ENCODE results near the gene SLC35E4. TPM values are rescaled to one million over a fixed set of nuclear protein-coding genes. Genes with fewer than 3 reads are reported as not detected.

Gene SLC35E4
- total RNA-seq, 4 donors from 2014 or later = 4.2 to 14.1 (median 9.7) TPM

GRCh38 chr22:30652852-30653251 is 17.3 kb downstream of the SLC35E4 start:
- TF ChIP-seq POLR2AphosphoS5 (IDR thresholded peaks at IDR 0.05) (no peak), EP300 (IDR thresholded peaks at IDR 0.05) (no peak), POLR2A (IDR thresholded peaks at IDR 0.05; ENCODE audit: low read depth) (no peak), CTCF (IDR thresholded peaks at IDR 0.05) (no peak)
- Histone ChIP-seq H3K36me3 (peaks cover 0 to 6% (median 3%) of the 10 kb centered on the region in 4 donors), H3K27ac (replicated peaks in 1 of 4) (no peak overlapping the region), H3K4me1 (peaks cover 6 to 21% (median 14%) of the 10 kb centered on the region in 4 donors), H3K9me3 (no peaks in the 10 kb centered on the region), H3K27me3 (no peaks in the 10 kb centered on the region), H3K4me3 (no peak overlapping the region)
- WGBS = 83% methylated on average over 2 of the region's 2 CpGs
- intact Hi-C loops (cut with DNase I) = no loop called here
- DNase-seq (ENCODE audit: extremely low spot score) = no peak

GRCh38 chr22:30654361-30654760 is 18.8 kb downstream of the SLC35E4 start:
- no peak for DNase-seq (ENCODE audit: extremely low spot score)
- no peak for TF ChIP-seq EP300 (IDR thresholded peaks at IDR 0.05)
- TF ChIP-seq POLR2A (IDR thresholded peaks at IDR 0.05; ENCODE audit: low read depth) = no peak
- TF ChIP-seq CTCF (IDR thresholded peaks at IDR 0.05) = no peak
- no peak for TF ChIP-seq POLR2AphosphoS5 (IDR thresholded peaks at IDR 0.05)
- Histone ChIP-seq H3K9me3 (no peaks in the 10 kb centered on the region), H3K4me1 (peaks cover 6 to 15% (median 12%) of the 10 kb centered on the region in 4 donors), H3K4me3 (no peak overlapping the region), H3K27ac (replicated peaks in 1 of 4) (no peak overlapping the region), H3K36me3 (peaks cover 0 to 5% (median 2%) of the 10 kb centered on the region in 4 donors), H3K27me3 (no peaks in the 10 kb centered on the region)
- 95% methylated on average over 14 of the region's 14 CpGs for WGBS
- intact Hi-C loops (cut with DNase I) = no loop called here

- WGBS = 77% methylated on average over 3 of the region's 3 CpGs
- no peaks in the 10 kb centered on the region for H3K9me3 ChIP-seq
- H3K27ac ChIP-seq (replicated peaks in 1 of 4) = no peak overlapping the region
- intact Hi-C loops (cut with DNase I) = no loop called here
- H3K4me3 ChIP-seq = no peak overlapping the region
- no peak for DNase-seq (ENCODE audit: extremely low spot score)
- peaks cover 0 to 5% (median 3%) of the 10 kb centered on the region in 4 donors for H3K4me1 ChIP-seq
- no peaks in the 10 kb centered on the region for H3K27me3 ChIP-seq
- H3K36me3 ChIP-seq = peaks cover 0 to 9% (median 2%) of the 10 kb centered on the region in 4 donors
- TF ChIP-seq POLR2AphosphoS5 (IDR thresholded peaks at IDR 0.05) (no peak), EP300 (IDR thresholded peaks at IDR 0.05) (no peak), CTCF (IDR thresholded peaks at IDR 0.05) (no peak), POLR2A (IDR thresholded peaks at IDR 0.05; ENCODE audit: low read depth) (no peak)
These were observed 20.0 kb downstream of the SLC35E4 start for GRCh38 chr22:30655532-30655931.

GRCh38 chr22:30662040-30662439 is 26.5 kb downstream of the SLC35E4 start:
- no peak for TF ChIP-seq POLR2A (IDR thresholded peaks at IDR 0.05; ENCODE audit: low read depth)
- TF ChIP-seq POLR2AphosphoS5 (IDR thresholded peaks at IDR 0.05) = no peak
- TF ChIP-seq EP300 (IDR thresholded peaks at IDR 0.05) = no peak
- TF ChIP-seq CTCF (IDR thresholded peaks at IDR 0.05) = no peak
- Histone ChIP-seq H3K9me3 (no peaks in the 10 kb centered on the region), H3K4me3 (no peak overlapping the region), H3K27me3 (no peaks in the 10 kb centered on the region), H3K4me1 (peaks cover 6 to 16% (median 14%) of the 10 kb centered on the region in 4 donors), H3K27ac (replicated peaks in 1 of 4) (no peak overlapping the region), H3K36me3 (peaks cover 0 to 44% (median 21%) of the 10 kb centered on the region in 4 donors)
- no peak for DNase-seq (ENCODE audit: extremely low spot score)
- 89% methylated on average over 4 of the region's 4 CpGs for WGBS
- intact Hi-C loops (cut with DNase I) = no loop called here

- Histone ChIP-seq H3K27me3 (no peaks in the 10 kb centered on the region), H3K36me3 (peaks cover 0 to 42% (median 21%) of the 10 kb centered on the region in 4 donors), H3K4me3 (no peak overlapping the region), H3K9me3 (no peaks in the 10 kb centered on the region), H3K4me1 (peaks cover 9 to 25% (median 24%) of the 10 kb centered on the region in 4 donors), H3K27ac (replicated peaks in 1 of 4) (no peak overlapping the region)
- intact Hi-C loops (cut with DNase I) = no loop called here
- DNase-seq (ENCODE audit: extremely low spot score) = no peak
- TF ChIP-seq EP300 (IDR thresholded peaks at IDR 0.05) (no peak), CTCF (IDR thresholded peaks at IDR 0.05) (no peak), POLR2A (IDR thresholded peaks at IDR 0.05; ENCODE audit: low read depth) (no peak), POLR2AphosphoS5 (IDR thresholded peaks at IDR 0.05) (no peak)
- WGBS = 96% methylated on average over 3 of the region's 13 CpGs
These were observed 29.2 kb downstream of the SLC35E4 start for GRCh38 chr22:30664798-30665197.
